GM21515 (cell line): ENCODE measurements around the gene PHACTR3.

Experiments used
- ATAC-seq: cut with Tn5 transposase; IDR thresholded peaks from one replicate; pipeline ENCODE4 v1.9.1; 2021; ENCODE audit not compliant: unreplicated experiment

PHACTR3 gene

DNA sequence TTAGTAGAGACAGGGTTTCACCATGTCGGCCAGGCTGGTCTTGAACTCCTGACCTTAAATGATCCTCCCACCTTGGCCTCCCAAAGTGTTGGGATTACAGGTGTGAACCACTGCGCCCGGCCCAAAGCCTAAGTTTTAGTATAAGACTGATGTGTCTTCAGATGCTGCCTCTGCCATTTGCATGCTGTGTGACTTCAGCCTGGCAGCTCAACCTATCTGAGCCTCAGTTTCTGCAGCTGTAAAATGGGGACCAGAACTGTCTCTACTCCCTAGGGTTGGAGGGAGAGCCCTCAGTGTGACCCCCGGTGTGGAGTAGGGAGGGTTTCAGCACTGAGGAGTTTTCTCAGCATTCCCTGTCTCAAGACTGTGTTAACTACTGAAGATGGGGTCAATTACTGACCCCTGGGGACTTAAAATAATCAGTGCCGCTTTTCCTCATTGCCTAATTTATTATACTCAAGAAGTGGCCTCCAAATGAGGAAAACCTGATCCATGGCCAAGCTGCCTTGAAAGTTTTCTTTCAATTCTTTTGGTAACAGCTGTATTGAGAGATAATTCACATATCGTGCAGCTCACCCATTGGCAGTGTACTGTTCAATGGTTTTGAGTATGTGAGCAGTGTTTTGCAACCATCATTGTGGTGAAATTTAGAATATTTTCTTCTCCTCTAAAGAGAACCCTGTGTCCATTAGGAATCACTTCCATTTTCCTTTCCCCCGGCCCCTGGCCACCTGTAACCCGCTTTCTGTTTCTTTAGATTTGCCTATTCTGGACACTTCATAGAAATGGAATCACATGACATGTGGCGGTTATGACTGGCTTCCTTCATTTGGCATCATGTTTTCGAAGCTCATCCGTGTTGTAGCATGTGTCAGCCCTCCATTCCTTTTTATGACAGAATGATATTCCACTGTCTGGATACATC lies 64.8 kb downstream of the PHACTR3 start:
- ATAC-seq = no peak

- no peak for ATAC-seq
Measured at GRCh38 chr20:59670786-59671492, 66.6 kb downstream of the PHACTR3 start.

DNA sequence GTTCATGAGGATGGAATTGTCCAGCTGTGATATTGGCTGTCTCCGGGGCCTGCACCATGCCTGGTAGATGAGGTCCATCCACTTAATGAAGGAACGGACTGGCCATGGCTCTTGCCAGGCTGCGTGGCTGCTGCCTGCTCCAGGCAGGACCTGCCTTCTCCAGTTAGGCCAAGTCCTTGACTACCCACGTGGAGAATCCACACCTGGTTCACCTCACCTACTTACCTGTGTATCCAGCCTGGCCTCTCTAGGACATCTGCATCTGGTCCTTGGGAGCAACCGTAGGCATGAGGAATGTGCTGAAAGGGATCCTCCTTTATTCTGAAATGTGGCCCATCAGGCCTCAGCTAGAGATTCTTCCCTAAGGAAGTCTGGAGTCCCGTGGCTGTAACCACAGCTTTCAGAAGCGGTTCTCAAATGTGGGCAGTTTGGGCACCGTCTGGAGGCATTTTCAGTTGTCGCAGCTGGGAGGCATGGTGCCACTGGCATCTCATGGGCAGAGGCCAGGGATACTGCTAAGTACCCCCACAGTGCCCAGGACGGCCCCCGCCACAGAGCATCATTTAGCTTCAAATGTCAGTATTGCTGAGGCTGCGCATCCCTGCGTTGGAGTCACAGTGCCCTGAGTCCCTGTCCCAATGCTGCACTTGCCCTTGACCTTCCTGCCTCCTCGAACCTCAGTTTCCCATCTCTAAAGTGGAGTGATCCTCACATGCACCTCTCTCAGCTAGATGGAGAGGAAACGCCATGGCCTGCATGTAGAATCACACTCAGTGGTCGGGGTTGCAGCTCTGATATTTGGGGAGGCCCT lies 67.5 kb downstream of the PHACTR3 start:
- ATAC-seq = no peak

DNA sequence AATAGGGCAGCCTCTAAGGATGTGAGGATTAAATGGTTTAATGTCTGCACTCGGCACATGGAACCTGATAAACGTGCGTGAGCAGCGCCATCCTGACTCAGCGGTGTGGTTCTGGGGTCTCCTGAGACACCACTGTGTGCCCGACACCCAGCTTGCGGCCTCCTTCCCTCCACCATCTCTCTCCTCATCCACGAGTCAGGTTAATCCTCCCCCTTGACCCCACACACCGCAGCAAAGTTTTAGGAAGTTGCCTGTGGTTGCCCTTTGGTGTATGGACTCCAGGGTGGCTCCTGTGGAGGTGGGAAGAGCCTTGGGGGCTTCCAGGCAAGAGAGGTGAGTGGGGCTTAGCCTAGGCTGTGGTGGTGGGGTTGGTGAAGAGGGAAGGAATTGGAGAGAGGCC lies 68.2 kb downstream of the PHACTR3 start:
- no peak for ATAC-seq

DNA sequence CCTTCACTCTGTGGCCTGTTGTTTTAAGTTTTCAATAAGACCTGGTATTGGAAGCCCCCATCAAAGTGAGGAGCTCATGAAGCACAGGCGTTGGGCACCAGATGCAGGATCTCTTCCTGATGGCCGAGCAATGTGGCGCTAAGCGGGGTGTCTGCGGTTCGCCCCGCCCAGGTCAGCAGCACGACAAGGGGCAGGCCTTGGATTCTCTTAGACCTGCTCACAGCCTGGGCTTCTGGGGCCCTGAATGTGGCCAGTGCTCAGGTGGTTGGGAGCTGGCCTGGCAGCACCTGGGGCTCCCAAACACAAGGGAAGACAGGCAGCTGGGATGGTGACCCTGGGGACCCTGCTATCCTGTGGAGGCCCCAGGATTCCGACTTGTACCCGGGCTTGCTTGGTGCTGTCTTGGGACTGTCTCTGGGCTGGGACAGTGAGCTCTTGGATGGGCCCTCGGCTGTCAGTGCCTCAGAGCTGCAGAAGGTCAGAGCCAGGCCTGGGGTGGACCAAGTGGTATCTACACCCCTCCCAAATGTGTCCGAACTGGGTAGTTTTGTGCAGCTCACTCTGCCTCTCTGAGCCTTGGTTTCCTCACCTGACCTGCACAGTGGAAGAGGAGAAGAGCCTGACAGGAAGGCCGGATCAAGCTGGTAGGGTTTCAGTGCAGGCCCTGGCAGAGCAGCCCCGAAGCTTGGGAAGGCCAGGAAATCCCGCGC lies 69.1 kb downstream of the PHACTR3 start:
- ATAC-seq = no peak

GRCh38 chr20:59673998-59674445 lies 69.7 kb downstream of the PHACTR3 start:
- no peak for ATAC-seq

DNA sequence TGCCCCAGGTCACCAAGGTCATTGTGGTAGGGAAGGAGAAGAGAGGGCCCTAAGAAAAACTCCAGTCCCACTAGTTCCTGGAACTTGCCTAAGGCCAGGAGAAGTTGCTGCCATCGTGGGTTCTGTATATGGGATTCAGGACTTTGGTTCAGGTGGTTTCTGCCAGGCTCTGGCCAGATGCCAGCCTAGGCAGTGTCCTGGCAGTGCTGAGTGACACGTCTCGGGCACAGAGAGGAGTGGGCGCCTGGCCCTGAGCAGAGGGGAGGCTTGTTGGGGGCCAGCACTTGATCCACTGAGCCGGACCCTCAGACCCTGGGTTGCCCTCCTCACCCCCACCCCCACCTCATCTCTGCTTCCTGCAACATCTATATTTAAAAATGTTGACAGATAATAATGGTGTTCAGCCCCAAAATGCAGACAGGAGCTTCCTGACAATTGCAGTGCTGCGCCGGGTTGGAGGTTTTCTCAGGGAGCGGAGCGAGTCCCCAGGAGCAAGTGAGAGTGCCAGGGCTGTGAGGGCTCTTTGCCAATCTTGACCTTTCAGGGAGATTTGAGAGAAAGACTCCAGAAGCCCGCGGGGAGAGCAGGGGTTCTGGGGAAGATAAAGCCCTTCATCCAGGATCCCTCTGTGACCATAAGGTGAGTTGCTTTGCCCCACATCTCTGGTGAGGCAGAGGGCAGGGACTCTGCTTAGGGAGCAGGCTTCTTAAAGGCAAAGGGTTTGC lies 71.9 kb downstream of the PHACTR3 start:
- no peak for ATAC-seq

GRCh38 chr20:59676851-59677182 lies 72.5 kb downstream of the PHACTR3 start:
- no peak for ATAC-seq

DNA sequence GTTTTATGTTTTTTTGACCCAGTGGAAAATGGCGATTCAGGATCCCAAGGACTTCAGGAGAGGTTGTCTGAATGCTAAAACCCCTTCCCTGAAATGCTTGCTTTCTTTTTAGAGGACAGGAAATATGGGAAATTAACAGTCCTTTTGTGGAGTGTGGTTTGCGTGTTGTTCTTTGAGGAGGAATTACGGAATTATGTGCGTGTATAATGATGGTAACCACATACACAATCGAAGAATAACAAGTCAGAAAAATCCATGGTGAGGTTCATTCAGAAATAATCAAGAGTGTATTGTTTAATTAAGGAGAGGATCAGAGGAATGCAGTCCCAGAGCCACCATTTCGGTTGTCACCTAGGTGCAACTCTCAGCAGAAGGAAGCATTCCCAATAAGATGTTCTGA lies 73.2 kb downstream of the PHACTR3 start:
- ATAC-seq = no peak

DNA sequence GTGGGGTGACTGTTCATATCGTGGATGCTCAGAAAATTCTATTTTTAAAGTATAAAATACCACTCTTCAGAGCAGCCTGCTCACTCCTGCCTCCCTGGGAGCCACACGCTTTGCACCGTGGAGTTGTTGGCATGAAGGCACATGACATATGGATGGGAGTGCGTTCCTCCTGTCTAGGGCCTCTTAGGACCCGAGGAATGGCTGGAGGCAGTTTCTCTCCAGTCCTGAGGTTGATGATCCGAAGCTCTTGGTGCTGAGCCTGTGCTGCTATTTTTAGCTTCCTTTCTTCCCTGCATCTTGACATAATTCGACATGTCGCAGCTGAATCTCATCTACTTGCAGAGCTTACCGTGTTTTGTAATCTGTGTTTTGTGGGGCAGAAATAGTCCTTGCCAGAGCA lies 73.9 kb downstream of the PHACTR3 start:
- ATAC-seq = no peak

GRCh38 chr20:59678951-59679350 lies 74.6 kb downstream of the PHACTR3 start:
- ATAC-seq = no peak

DNA sequence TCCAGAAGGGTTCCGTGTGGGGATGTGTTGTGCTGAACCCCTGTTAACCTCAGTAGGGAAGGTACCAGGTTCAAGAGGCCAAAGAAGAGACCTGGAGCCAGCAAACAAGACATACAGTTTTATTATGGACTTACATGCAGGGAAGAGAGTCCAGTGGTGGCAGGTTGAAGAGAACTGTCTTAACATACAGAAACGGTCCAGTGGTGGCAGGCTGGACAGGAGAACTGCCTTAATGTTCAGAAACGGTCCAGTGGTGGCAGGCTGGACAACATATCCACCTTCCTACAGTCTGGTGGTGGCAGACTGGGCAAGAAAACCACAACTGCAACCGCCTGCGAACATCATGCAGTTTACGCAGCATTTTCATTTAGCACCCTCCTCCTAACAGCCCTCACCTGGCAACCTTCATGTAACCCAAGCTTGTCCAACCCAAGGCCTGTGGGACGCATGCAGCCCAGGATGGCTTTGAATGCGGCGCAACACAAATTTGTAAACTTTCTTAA lies 75.9 kb downstream of the PHACTR3 start:
- ATAC-seq = no peak

GRCh38 chr20:59680852-59681251 lies 76.5 kb downstream of the PHACTR3 start:
- no peak for ATAC-seq

DNA sequence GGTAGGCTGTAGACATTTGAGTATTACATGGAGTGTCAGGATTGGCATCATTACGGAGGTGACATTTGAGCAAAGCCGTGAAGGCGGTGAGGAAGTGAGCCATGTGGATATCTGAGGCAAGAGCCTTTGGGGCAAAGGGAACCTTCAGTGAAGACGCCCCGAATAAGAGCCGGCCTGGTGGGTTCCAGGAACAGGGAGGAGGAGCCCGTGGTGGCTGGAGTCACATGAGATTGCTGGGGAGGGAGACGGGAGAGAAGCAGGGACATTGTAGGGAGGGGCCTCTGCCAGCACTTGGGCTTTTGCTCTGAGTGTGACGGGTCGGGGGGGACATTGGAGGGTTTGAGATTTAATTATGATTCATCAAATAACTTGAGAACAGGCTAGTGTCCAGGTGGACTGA lies 78.3 kb downstream of the PHACTR3 start:
- ATAC-seq = no peak

DNA sequence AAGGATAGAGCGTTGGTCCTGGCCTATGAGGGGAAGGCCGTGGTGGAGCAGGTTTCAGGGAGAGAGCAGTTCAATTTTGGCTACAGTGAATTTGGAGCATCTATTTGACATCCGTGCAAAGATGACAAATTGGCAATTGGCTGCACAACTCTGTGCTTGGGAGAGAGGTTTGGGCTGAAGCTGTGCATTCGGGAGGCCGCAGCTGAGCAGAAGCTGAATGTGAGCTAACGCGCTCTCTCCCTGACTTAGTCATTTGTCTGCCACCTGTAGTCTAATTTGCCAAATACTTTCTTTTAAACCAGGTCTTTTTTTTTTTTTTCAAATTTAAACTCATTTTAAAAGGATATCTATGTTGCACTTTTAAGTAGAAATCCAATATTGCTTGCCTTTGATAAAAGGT lies 78.8 kb downstream of the PHACTR3 start:
- ATAC-seq = no peak

- no peak for ATAC-seq
Measured at GRCh38 chr20:59684685-59685242, 80.4 kb downstream of the PHACTR3 start.

- ATAC-seq = no peak
Measured at GRCh38 chr20:59686404-59687346, 82.3 kb downstream of the PHACTR3 start.

DNA sequence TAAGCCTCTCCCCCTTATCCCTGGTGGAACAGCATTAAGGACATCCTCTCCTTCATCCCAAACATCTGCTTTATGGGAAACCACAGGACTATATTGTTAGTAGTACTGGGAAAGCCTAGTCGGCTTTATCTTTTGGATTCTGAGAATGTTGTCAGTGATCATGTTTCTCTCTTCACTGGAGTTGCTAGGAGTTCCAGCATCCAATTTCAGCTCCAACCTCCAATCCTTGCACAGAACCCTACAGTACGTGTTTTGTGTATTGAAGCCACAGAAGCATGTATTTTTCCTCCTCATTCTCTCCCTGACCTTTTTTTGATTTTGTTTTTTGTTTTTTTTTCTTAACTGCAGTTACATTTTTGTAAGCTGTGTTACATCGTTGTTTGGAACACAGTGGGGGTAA lies 84.0 kb downstream of the PHACTR3 start:
- ATAC-seq = no peak

DNA sequence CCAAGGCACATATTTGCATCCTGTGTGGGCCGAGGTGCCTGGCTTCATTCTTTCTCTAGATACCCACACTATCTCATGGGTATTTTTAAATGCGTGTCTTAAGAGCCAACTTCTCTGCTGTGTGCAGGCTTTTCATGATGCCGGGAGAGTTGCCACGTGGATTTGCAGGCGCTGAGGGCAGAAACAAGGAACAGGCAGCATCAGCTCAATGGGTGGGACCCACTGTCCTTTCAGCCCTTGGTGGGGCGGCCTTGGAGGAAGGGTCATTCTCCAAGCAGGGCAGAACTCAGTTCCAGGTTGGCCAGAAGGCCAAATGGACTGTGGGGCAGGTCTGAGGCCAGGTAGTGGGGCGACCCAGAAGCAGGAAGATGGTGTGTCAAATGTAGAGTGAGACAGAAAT lies 84.7 kb downstream of the PHACTR3 start:
- no peak for ATAC-seq
